K562 (cell line): Measurements from ENCODE around the gene TRAPPC2B.

Experiments
- ATF3 ChIP-seq, 2 experiments: fragments of 450-650 bp in 1 of 2; sonication (generic) in 1 of 2; formaldehyde crosslinking in 1 of 2; IDR thresholded peaks in 1 of 2; conservative IDR thresholded peaks in 1 of 2; 2 replicates each; pipeline versions ENCODE4 v1.6.1 to v1.8.1; 2016 to 2023; ENCODE audit warnings: mild to moderate bottlenecking in 2 of 2, moderate library complexity in 2 of 2, inconsistent platforms in 1 of 2, missing genetic modification reagents in 1 of 2
- CHAMP1 ChIP-seq: fragments of 450-650 bp; IDR thresholded peaks from 2 replicates; pipeline ENCODE4 v1.6.1; 2016; ENCODE audit warnings: mild to moderate bottlenecking
- CREB5 ChIP-seq: fragments of 250-450 bp; sonication (Bioruptor Pico); IDR thresholded peaks from 2 replicates; pipeline ENCODE4 v1.5.0; 2020; ENCODE audit warnings: mild to moderate bottlenecking
- CTCF ChIP-seq, 3 experiments: IDR thresholded peaks in 2 of 3; conservative IDR thresholded peaks in 1 of 3; 2 replicates each; pipeline ENCODE4 v1.5.1; 2011 to 2012; ENCODE audit warnings: low read length in 3 of 3, mild to moderate bottlenecking in 3 of 3, control low read depth in 2 of 3, improper control_type of control experiment in 1 of 3, inconsistent platforms in 1 of 3, low read depth in 1 of 3, mixed read lengths in 1 of 3, moderate library complexity in 1 of 3; ENCODE audit not compliant: insufficient read depth in 2 of 3
- ELK1 ChIP-seq: sonication (generic); formaldehyde crosslinking; IDR thresholded peaks from 2 replicates; pipeline ENCODE4 v1.8.1; 2022; ENCODE audit warnings: missing genetic modification reagents
- FOXM1 ChIP-seq, 2 experiments: fragments of 450-650 bp in 1 of 2; sonication (generic) in 1 of 2; formaldehyde crosslinking in 1 of 2; IDR thresholded peaks; 2 replicates each; pipeline versions ENCODE4 v1.6.1 to v1.9.0; 2017 to 2022; ENCODE audit warnings: low read depth in 2 of 2, mild to moderate bottlenecking in 2 of 2, missing genetic modification reagents in 1 of 2, moderate library complexity in 1 of 2
- HMGXB4 ChIP-seq: sonication (generic); formaldehyde crosslinking; IDR thresholded peaks from 2 replicates; pipeline ENCODE4 v1.8.1; 2023; ENCODE audit warnings: mild to moderate bottlenecking, missing genetic modification reagents
- KLF6 ChIP-seq: fragments of 250-450 bp; sonication (Bioruptor Pico); IDR thresholded peaks from 2 replicates; pipeline ENCODE4 v1.4.0; 2020; ENCODE audit warnings: mild to moderate bottlenecking, moderate library complexity, borderline replicate concordance
- NR3C1 ChIP-seq: sonication (generic); formaldehyde crosslinking; IDR thresholded peaks from 2 replicates; pipeline ENCODE4 v1.8.1; 2022; ENCODE audit warnings: missing genetic modification reagents
- PCBP1 ChIP-seq: fragments of 200-400 bp; formaldehyde crosslinking; IDR thresholded peaks from 2 replicates; pipeline ENCODE4 v1.6.1; 2018; ENCODE audit warnings: mild to moderate bottlenecking, low read depth, low read length; ENCODE audit not compliant: poor library complexity, severe bottlenecking
- RBBP5 ChIP-seq: fragments of 200-600 bp; sonication (generic); IDR thresholded peaks from 2 replicates; pipeline ENCODE4 v1.6.1; 2012; ENCODE audit warnings: borderline replicate concordance, mild to moderate bottlenecking, low read length, control low read depth, inconsistent platforms; ENCODE audit not compliant: insufficient read depth, poor library complexity, severe bottlenecking
- TAF1 ChIP-seq: IDR thresholded peaks from 2 replicates; pipeline ENCODE4 v1.6.1; 2011; ENCODE audit warnings: mild to moderate bottlenecking, low read length, moderate library complexity; ENCODE audit not compliant: insufficient read depth, control insufficient read depth, severe bottlenecking; ENCODE audit errors: extremely low read depth
- TAL1 ChIP-seq: fragments of 450-650 bp; IDR thresholded peaks from 2 replicates; pipeline ENCODE4 v1.6.1; 2016; ENCODE audit warnings: mild to moderate bottlenecking
- TCF7L2 ChIP-seq: fragments of 150-350 bp; IDR thresholded peaks from 2 replicates; pipeline ENCODE4 v1.6.1; 2016; ENCODE audit warnings: low read depth, mild to moderate bottlenecking, low read length, moderate library complexity

- no peak for TF ChIP-seq NR3C1 (CRISPR knock-in tag)
- TF ChIP-seq TCF7L2 = no peak
- TF ChIP-seq HMGXB4 = no peak
- no peak for TF ChIP-seq TAL1
- no peak for TF ChIP-seq FOXM1 (IDR thresholded peaks at IDR 0.05; ENCODE audit: low read depth)
- TF ChIP-seq FOXM1 (CRISPR knock-in tag; IDR thresholded peaks at IDR 0.05; ENCODE audit: low read depth) = no peak
- no peak for TF ChIP-seq TAF1
- no peak for TF ChIP-seq KLF6
- no peak for TF ChIP-seq CTCF (IDR thresholded peaks at IDR 0.05 in 2 of 3, conservative IDR thresholded peaks at IDR 0.05 in 1 of 3; ENCODE audit: insufficient read depth in 2 of 3, low read depth in 1 of 3, low read length in 3 of 3)
- TF ChIP-seq CREB5 (CRISPR knock-in tag) = no peak
- peak; percentile 51; the same call in 1 of the 2 replicates for TF ChIP-seq ATF3 (IDR thresholded peaks at IDR 0.05)
- no peak for TF ChIP-seq ATF3 (CRISPR knock-in tag; conservative IDR thresholded peaks at IDR 0.05)
- no peak for TF ChIP-seq CHAMP1
- no peak for TF ChIP-seq RBBP5
- TF ChIP-seq PCBP1 = no peak
- TF ChIP-seq ELK1 (CRISPR knock-in tag) = no peak
These were observed 49.2 kb upstream of the TRAPPC2B start for GRCh38 chr19:57314146-57314545.
